A549 treated with ZK216348 at 1 μM for 4 hours (cell line): ENCODE measurements around the gene ETV2. TPM values are rescaled to one million over a fixed set of nuclear protein-coding genes. Genes with fewer than 3 reads are reported as not detected.

Source experiments
- total RNA-seq: library from RNA; stranded (reverse); fragments of 200-300 nt; extraction: Qiagen RNA extraction; gene quantifications from 5 replicates; pipeline ENCODE4 v1.2.3, GENCODE V29; 2022; ENCODE audit warnings: low read depth

ETV2 gene, protein sequence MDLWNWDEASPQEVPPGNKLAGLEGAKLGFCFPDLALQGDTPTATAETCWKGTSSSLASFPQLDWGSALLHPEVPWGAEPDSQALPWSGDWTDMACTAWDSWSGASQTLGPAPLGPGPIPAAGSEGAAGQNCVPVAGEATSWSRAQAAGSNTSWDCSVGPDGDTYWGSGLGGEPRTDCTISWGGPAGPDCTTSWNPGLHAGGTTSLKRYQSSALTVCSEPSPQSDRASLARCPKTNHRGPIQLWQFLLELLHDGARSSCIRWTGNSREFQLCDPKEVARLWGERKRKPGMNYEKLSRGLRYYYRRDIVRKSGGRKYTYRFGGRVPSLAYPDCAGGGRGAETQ
- 1.1 to 3.1 TPM (median 2.7 TPM) in 5 replicates for total RNA-seq

DNA sequence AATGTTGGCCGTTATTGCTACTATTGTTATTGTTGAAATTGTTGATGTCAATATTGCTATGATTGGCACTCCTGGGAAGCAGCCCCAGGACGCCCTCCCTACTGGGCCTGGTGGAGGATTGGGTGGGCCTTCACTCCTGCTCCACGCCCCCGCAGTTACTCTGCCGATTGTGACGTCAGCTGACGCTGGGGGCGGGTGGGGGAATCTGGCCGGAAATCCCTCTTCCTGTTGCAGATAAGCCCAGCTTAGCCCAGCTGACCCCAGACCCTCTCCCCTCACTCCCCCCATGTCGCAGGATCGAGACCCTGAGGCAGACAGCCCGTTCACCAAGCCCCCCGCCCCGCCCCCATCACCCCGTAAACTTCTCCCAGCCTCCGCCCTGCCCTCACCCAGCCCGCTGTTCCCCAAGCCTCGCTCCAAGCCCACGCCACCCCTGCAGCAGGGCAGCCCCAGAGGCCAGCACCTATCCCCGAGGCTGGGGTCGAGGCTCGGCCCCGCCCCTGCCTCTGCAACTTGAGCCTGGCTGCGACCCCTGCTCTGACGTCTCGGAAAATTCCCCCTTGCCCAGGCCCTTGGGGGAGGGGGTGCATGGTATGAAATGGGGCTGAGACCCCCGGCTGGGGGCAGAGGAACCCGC, at the start of gene ETV2:
TSS of gene ETV2 (plus strand) at position 231 of the 637 bp plus-strand sequence. CDS start 716 bp downstream, outside the sequence.

DNA sequence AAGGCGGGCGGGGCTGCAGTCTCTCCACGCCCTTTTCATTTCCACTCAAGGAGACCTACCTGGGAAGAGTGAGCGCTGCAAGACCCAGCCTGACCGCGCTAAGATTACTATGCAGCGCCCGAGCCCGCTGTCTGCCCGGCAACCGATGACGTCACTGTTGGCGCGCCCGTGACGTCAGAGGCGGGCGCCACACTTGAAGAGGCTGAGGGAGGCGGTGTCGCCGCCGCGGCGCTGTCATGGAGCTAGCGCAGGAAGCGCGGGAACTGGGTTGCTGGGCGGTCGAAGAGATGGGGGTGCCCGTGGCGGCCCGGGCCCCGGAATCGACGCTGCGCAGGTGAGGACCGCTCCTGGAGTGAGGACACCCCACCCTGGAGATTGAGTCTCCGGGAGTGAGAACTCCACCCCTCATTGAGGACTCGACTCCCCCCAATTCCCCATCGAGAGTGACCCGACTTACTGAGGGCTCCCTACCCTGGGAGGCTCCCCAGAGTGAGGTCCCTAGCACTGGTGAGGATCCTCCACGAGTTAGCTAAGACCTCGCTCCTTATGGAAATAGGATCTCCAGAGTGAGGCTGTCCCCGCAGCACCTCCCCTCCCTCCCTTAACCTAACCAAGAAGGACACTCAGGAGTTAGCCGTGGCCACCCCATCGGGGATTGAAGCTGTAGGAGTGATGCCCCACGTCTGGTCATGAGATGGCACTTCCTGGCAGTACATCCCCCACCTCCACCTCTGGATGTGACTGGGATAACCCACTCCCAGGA, 28.8 kb upstream of the ETV2 start, which contains the start of gene HAUS5:
TSS of gene HAUS5 (plus strand) at position 177 of the 763 bp plus-strand sequence. CDS start at position 237, 60 bp downstream.

GRCh38 chr19:35628565-35629331, 12.8 kb upstream of the ETV2 start, which contains the start of gene RBM42:
TSS of gene RBM42 (plus strand) at chr19:35629036. CDS start at chr19:35629154, 118 bp downstream.

DNA sequence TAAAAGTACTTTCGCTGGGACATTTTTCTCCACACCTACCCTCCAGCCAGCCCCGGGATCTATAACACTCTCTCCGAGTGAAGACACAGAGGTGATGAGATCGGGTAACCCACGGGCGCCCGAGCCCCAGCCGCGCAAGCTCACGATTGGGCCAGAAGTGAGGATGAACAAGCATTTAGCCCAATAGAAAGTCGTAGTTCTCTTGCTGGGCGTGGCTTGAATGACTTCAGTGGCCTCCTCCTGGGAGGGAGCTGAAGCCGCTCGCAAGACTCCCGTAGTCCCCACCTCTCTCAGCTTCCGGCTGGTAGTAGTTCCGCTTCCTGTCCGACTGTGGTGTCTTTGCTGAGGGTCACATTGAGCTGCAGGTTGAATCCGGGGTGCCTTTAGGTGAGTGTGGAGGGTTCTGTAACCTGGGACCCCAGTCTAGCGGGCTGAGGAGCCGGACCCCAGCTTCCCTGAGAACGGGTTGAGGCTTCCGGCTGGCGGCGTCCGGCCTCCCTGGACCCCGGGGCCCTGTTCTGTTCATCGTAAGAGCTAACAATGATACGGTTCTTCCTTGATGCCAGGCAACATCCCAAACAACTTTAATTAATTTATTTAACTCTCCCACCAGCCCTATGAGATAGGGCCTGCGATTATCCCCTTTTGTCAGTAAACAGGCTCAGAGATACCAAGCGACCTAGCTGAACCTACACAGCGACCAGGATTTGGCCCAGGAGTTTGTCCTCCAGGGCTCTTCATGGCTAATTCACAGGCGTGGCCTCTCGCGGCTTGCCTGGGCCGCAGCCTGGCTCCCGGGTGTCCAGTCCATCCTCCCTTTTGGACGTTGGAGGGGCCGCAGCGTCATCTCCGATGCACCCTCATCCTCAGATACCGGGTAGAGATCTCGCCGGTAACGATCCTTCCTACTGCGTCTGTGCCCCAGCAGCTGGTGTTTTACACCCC, 6.7 kb downstream of the ETV2 start, which contains the start of gene COX6B1:
TSS of gene COX6B1 (plus strand) at position 307 of the 945 bp plus-strand sequence. CDS start 2,921 bp downstream, outside the sequence.

GRCh38 chr19:35666251-35666913, 24.8 kb downstream of the ETV2 start, which contains the start of gene UPK1A:
TSS of gene UPK1A (plus strand) at chr19:35666517. CDS start at chr19:35666813, 296 bp downstream.

Other genes starting within 250 kb of the ETV2 start
- gene FFAR2, start 193.5 kb upstream of the ETV2 start, total RNA-seq, result not detected in 5 replicates
- not detected in 5 replicates for gene KRTDAP, start 151.3 kb upstream of the ETV2 start, total RNA-seq
- gene DMKN, start 128.1 kb upstream of the ETV2 start, total RNA-seq, result 26.7 to 44.3 TPM (median 38.3 TPM) in 5 replicates
- gene SBSN, start 113.4 kb upstream of the ETV2 start, total RNA-seq, result 2.6 to 4.4 TPM (median 3.2 TPM) in 5 replicates
- gene GAPDHS, start 108.3 kb upstream of the ETV2 start, total RNA-seq, result not detected in 5 replicates
- 321 to 437 TPM (median 432 TPM) in 5 replicates for gene TMEM147, start 96.1 kb upstream of the ETV2 start, total RNA-seq
- gene ATP4A, start 78.1 kb upstream of the ETV2 start, total RNA-seq, result not detected in 5 replicates
- not detected in 5 replicates for gene PMIS2, start 55.6 kb upstream of the ETV2 start, total RNA-seq
- 10.7 to 19.3 TPM (median 15.2 TPM) in 5 replicates for gene HAUS5, start 29.0 kb upstream of the ETV2 start, total RNA-seq
- 125 to 206 TPM (median 199 TPM) in 5 replicates for gene RBM42, start 12.7 kb upstream of the ETV2 start, total RNA-seq
- 1,241 to 1,697 TPM (median 1,334 TPM) in 5 replicates for gene COX6B1, start 6.6 kb downstream of the ETV2 start, total RNA-seq
- 0.46 to 1.2 TPM (median 0.71 TPM) in 5 replicates for gene UPK1A, start 24.8 kb downstream of the ETV2 start, total RNA-seq
- gene ZBTB32, start 62.8 kb downstream of the ETV2 start, total RNA-seq, result not detected in 5 replicates
- gene KMT2B, start 76.3 kb downstream of the ETV2 start, total RNA-seq, result 37.3 to 66.3 TPM (median 62.5 TPM) in 5 replicates
- 11.8 to 15.8 TPM (median 12.5 TPM) in 5 replicates for gene IGFLR1, start 100.7 kb downstream of the ETV2 start, total RNA-seq
- 23.9 to 34.9 TPM (median 27.6 TPM) in 5 replicates for gene U2AF1L4, start 103.7 kb downstream of the ETV2 start, total RNA-seq
- gene PSENEN, start 103.9 kb downstream of the ETV2 start, total RNA-seq, result 243 to 320 TPM (median 282 TPM) in 5 replicates
- 21.9 to 27.2 TPM (median 23.2 TPM) in 5 replicates for gene LIN37, start 106.8 kb downstream of the ETV2 start, total RNA-seq
- gene HSPB6, start 115.3 kb downstream of the ETV2 start, total RNA-seq, result 0.15 to 0.33 TPM (median 0.25 TPM) in 5 replicates
- 25.9 to 31.4 TPM (median 30.7 TPM) in 5 replicates for gene PROSER3, start 116.4 kb downstream of the ETV2 start, total RNA-seq
- 3.3 to 8.9 TPM (median 8.1 TPM) in 5 replicates for gene ARHGAP33, start 133.8 kb downstream of the ETV2 start, total RNA-seq
- gene PRODH2, start 171.1 kb downstream of the ETV2 start, total RNA-seq, result 0.13 to 0.52 TPM (median 0.38 TPM) in 5 replicates
- gene NPHS1, start 210.8 kb downstream of the ETV2 start, total RNA-seq, result 0.24 to 0.84 TPM (median 0.44 TPM) in 5 replicates
- 0.24 to 0.70 TPM (median 0.52 TPM) in 5 replicates for gene KIRREL2, start 215.2 kb downstream of the ETV2 start, total RNA-seq
- 72.6 to 97.1 TPM (median 93.4 TPM) in 5 replicates for gene APLP1, start 226.8 kb downstream of the ETV2 start, total RNA-seq